GM19099 (cell line): ENCODE measurements around the gene PCBP3.

Experiments used
- POLR2A ChIP-seq: IDR thresholded peaks from 3 replicates; pipeline ENCODE4 v1.6.1; 2011; ENCODE audit warnings: low read depth; ENCODE audit not compliant: insufficient read length; ENCODE audit errors: extremely low read depth

PCBP3 gene

GRCh38 chr21:45962531-45963231, 319.2 kb downstream of the PCBP3 start:
- TF ChIP-seq POLR2A, result no peak

GRCh38 chr21:45963232-45963570, 319.7 kb downstream of the PCBP3 start:
- no peak for TF ChIP-seq POLR2A

- TF ChIP-seq POLR2A, result no peak
Measured at GRCh38 chr21:45964649-45965048, 321.1 kb downstream of the PCBP3 start.

GRCh38 chr21:45965084-45965809, 321.7 kb downstream of the PCBP3 start:
- no peak for TF ChIP-seq POLR2A

GRCh38 chr21:45966791-45967394, 323.4 kb downstream of the PCBP3 start:
- no peak for TF ChIP-seq POLR2A

- no peak for TF ChIP-seq POLR2A
Measured at GRCh38 chr21:45969921-45970673, 326.6 kb downstream of the PCBP3 start.

- TF ChIP-seq POLR2A, result no peak
Measured at GRCh38 chr21:45970674-45971615, 327.4 kb downstream of the PCBP3 start.

- TF ChIP-seq POLR2A, result no peak
Measured at GRCh38 chr21:45971616-45972352, 328.3 kb downstream of the PCBP3 start.

- TF ChIP-seq POLR2A, result no peak
Measured at GRCh38 chr21:45972353-45972715, 328.8 kb downstream of the PCBP3 start.

GRCh38 chr21:45972716-45973474, 329.4 kb downstream of the PCBP3 start:
- no peak for TF ChIP-seq POLR2A

GRCh38 chr21:45973475-45974072, 330.0 kb downstream of the PCBP3 start:
- TF ChIP-seq POLR2A, result peak; percentile 32

- TF ChIP-seq POLR2A, result no peak
Measured at GRCh38 chr21:45974073-45975019, 330.8 kb downstream of the PCBP3 start.
